ENCODE data around the gene SEMA4D.
A peak's percentile ranks its signal among the peaks of the same experiment; 100 is the strongest.

SEMA4D gene

GRCh38 chr9:89431930-89432725 lies 65.8 kb downstream of the SEMA4D start:
- TF ChIP-seq USF1 (IDR thresholded peaks at IDR 0.05) (no peak), MAX (IDR thresholded peaks at IDR 0.05) (no peak), CEBPB (IDR thresholded peaks at IDR 0.05) (no peak), TEAD4 (IDR thresholded peaks at IDR 0.05) (no peak), RAD21 (IDR thresholded peaks at IDR 0.05; ENCODE audit: low read depth) (no peak), EGR1 (IDR thresholded peaks at IDR 0.05) (no peak), REST (IDR thresholded peaks at IDR 0.05; ENCODE audit: low read depth) (no peak), TCF12 (IDR thresholded peaks at IDR 0.05; ENCODE audit: low read depth) (no peak), NFIC (IDR thresholded peaks at IDR 0.05) (no peak), TAF1 (IDR thresholded peaks at IDR 0.05; ENCODE audit: low read depth) (no peak), CREB1 (IDR thresholded peaks at IDR 0.05; ENCODE audit: low read depth) (no peak), EP300 (IDR thresholded peaks at IDR 0.05; ENCODE audit: borderline replicate concordance) (no peak)

- TF ChIP-seq EGR1 (IDR thresholded peaks at IDR 0.05), result no peak
- TF ChIP-seq USF1 (IDR thresholded peaks at IDR 0.05), result no peak
- TF ChIP-seq CEBPB (IDR thresholded peaks at IDR 0.05), result no peak
- no peak for TF ChIP-seq TAF1 (IDR thresholded peaks at IDR 0.05; ENCODE audit: low read depth)
- no peak for TF ChIP-seq EP300 (IDR thresholded peaks at IDR 0.05; ENCODE audit: borderline replicate concordance)
- TF ChIP-seq TEAD4 (IDR thresholded peaks at IDR 0.05), result no peak
- TF ChIP-seq CREB1 (IDR thresholded peaks at IDR 0.05; ENCODE audit: low read depth), result no peak
Measured at GRCh38 chr9:89430995-89431394, 66.9 kb downstream of the SEMA4D start.

GRCh38 chr9:89428901-89429890 lies 68.7 kb downstream of the SEMA4D start:
- TF ChIP-seq USF1 (IDR thresholded peaks at IDR 0.05) (no peak), RAD21 (IDR thresholded peaks at IDR 0.05; ENCODE audit: low read depth) (peak; percentile 37)

- no peak for TF ChIP-seq NFIC (IDR thresholded peaks at IDR 0.05)
- no peak for TF ChIP-seq REST (IDR thresholded peaks at IDR 0.05; ENCODE audit: low read depth)
- no peak for TF ChIP-seq TEAD4 (IDR thresholded peaks at IDR 0.05)
- TF ChIP-seq EGR1 (IDR thresholded peaks at IDR 0.05), result no peak
- no peak for TF ChIP-seq USF1 (IDR thresholded peaks at IDR 0.05)
- TF ChIP-seq MAX (IDR thresholded peaks at IDR 0.05), result no peak
- TF ChIP-seq TCF12 (IDR thresholded peaks at IDR 0.05; ENCODE audit: low read depth), result no peak
- TF ChIP-seq CEBPB (IDR thresholded peaks at IDR 0.05), result no peak
- no peak for TF ChIP-seq CREB1 (IDR thresholded peaks at IDR 0.05; ENCODE audit: low read depth)
- no peak for TF ChIP-seq TAF1 (IDR thresholded peaks at IDR 0.05; ENCODE audit: low read depth)
- no peak for TF ChIP-seq EP300 (IDR thresholded peaks at IDR 0.05; ENCODE audit: borderline replicate concordance)
- TF ChIP-seq FOXM1 (IDR thresholded peaks at IDR 0.05; ENCODE audit: borderline replicate concordance, low read depth), result no peak
- TF ChIP-seq ZBTB7A (IDR thresholded peaks at IDR 0.05; ENCODE audit: low read depth), result no peak
- TF ChIP-seq YY1 (IDR thresholded peaks at IDR 0.05; ENCODE audit: low read depth), result no peak
- no peak for TF ChIP-seq RAD21 (IDR thresholded peaks at IDR 0.05; ENCODE audit: low read depth)
Measured at GRCh38 chr9:89428222-89428761, 69.6 kb downstream of the SEMA4D start.

All from Ishikawa (cell line).